DMS153 treated with DMSO at 0.1 percent for 48 hours (cell line): ENCODE results near the gene RREB1.
A peak's percentile ranks its signal among the peaks of the same experiment; 100 is the strongest.

Experiments
- DNase-seq: peaks from one replicate; lab custom pipeline; 2025; ENCODE audit not compliant: unreplicated experiment; lab: John Stamatoyannopoulos, UW

Gene RREB1

GRCh38 chr6:7239590-7239948 is 131.8 kb downstream of the RREB1 start:
- no peak for DNase-seq

- DNase-seq, result no peak
Measured at GRCh38 chr6:7240351-7240750, 132.6 kb downstream of the RREB1 start.

- DNase-seq, result no peak
Measured at GRCh38 chr6:7241160-7241559, 133.4 kb downstream of the RREB1 start.

- no peak for DNase-seq
Measured at GRCh38 chr6:7241709-7242645, 134.2 kb downstream of the RREB1 start.

GRCh38 chr6:7242835-7243178 is 135.0 kb downstream of the RREB1 start:
- DNase-seq, result no peak

- peak; percentile 31 for DNase-seq
Measured at GRCh38 chr6:7243179-7243981, 135.6 kb downstream of the RREB1 start.

GRCh38 chr6:7245668-7246393 is 138.1 kb downstream of the RREB1 start:
- DNase-seq, result no peak

GRCh38 chr6:7246401-7247178 is 138.8 kb downstream of the RREB1 start:
- no peak for DNase-seq

DNA sequence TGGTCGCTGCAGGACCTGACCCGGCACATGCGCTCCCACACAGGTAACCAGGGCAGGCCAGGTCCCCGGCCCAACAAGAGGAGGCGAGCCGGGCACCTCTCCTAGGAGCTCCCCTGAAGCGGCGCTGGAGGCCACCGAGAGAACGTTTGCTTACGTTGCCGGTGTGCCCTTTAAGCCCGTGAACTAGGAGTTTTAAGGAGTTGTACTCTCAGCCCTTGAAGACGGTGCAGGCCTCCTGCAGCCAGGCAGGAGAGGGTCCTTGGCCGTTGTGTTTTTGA is 139.4 kb downstream of the RREB1 start:
- DNase-seq, result no peak

DNA sequence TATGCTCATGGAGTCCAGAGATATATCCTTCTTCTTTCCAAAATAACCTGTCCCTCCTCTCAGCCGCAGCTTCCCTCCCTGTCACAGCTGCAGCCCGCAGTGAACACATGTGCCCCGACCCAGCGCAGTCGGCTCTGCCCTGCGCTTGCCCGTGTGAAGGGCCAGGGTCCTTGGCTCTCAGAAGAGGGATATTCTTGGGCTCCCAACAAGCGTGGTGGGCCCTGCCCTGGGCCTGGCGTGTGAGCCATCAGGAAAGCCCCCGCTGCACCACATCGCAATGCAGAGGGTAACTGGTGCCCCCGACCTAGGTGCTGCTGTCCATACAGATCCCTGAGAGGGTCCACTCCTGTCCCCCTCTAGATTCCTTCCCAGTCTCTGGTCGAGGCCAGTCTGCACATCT is 140.1 kb downstream of the RREB1 start:
- DNase-seq, result no peak

GRCh38 chr6:7249391-7249790 is 141.6 kb downstream of the RREB1 start:
- no peak for DNase-seq

DNA sequence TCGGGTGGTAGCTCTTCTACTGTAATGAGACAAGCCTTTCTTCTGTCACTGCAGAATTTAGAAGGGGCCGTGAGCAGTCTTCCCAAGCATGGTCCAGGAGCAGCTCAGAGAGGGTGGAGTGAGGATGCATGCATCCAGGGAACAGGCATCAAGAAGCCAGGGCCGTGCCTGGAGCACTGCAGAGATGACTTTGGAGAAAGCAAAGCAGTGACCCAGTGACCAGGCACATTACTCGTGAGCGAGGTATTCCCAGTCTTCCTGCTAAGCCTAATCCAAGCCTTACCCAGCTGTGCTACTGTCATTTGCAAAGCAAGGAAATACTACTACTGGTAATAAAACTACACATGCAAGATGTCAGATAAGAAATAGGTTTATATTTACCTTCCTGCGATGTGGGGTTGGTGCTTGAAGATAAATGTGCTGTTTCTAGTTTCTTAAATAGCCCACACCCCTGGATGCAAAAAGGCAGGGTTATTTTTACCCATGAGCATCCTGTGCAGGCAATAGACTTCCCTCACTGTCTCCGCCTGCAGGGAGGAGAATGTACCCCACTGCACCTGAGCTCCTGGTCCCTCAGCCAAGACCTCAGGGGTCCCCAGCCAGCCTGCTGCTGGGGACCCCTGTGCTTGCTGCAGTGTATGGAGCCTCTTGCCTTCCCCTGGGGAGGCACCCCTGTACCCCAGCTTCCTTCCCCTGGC is 142.3 kb downstream of the RREB1 start:
- DNase-seq, result no peak

GRCh38 chr6:7250812-7251211 is 143.1 kb downstream of the RREB1 start:
- no peak for DNase-seq

DNA sequence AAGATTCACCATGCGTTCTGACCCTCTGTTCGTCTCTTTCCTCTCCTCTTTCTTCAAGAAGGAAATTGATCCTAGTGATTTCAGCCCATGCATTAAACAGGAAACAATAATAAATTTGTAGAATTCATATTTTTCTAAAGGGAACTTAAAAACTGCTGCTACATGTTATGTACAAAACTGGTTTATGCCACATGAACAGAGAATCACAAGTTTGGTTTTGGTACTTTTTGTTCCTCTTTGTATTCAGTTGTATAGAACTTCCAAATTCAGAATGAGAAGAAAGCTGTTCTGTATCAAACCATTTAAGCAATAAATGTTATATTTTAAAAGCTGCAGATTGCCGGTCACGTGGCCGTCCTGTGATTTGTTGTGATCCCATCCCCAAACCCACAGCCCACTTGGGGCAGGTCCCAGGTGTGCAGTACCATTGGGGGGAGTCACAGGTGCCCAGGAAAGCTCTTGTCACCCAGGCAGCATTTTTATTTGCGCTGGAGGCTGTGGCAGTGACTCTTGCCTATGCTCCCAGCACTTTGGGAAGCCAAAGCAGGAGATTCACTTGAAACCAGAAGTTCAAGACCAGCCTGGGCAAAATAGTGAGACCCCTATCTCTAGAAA is 144.0 kb downstream of the RREB1 start:
- no peak for DNase-seq

- no peak for DNase-seq
Measured at GRCh38 chr6:7252390-7252789, 144.6 kb downstream of the RREB1 start.

- no peak for DNase-seq
Measured at GRCh38 chr6:7254980-7255835, 147.4 kb downstream of the RREB1 start.

- no peak for DNase-seq
Measured at GRCh38 chr6:7255918-7256317, 148.2 kb downstream of the RREB1 start.

GRCh38 chr6:7256785-7257184 is 149.0 kb downstream of the RREB1 start:
- no peak for DNase-seq
